Measurements from ENCODE around the gene CHRDL1.
"Not testable (repeated sequence)": the region's sequence is repeated elsewhere in the genome, so short reads cannot be mapped to it uniquely, and the experiment has no call there.

The CHRDL1 gene

GRCh38 chrX:110665223-110666002 lies 130.2 kb downstream of the CHRDL1 start:
- no peak for DNase-seq (ENCODE audit: low read depth in 2 of 2)

- no peak for DNase-seq (ENCODE audit: low read depth in 2 of 2)
These were observed 138.5 kb downstream of the CHRDL1 start for GRCh38 chrX:110657073-110657472.

- not testable (repeated sequence) for DNase-seq (ENCODE audit: low read depth in 2 of 2)
These were observed 141.3 kb downstream of the CHRDL1 start for GRCh38 chrX:110654280-110654679.

- DNase-seq (ENCODE audit: low read depth in 2 of 2): no peak
These were observed 149.2 kb downstream of the CHRDL1 start for GRCh38 chrX:110646386-110646785.

Measured in stimulated activated CD8-positive, alpha-beta memory T cell treated with anti-CD3 and anti-CD28 coated beads, Interleukin-15, amount 100 ng/mL, for 4 hours (primary cell).